GM21360 (cell line): ENCODE data around the gene EIF4E1B.

ENCODE experiments used
- ATAC-seq: cut with Tn5 transposase; IDR thresholded peaks from one replicate; pipeline ENCODE4 v1.9.1; 2021; ENCODE audit warnings: mild to moderate bottlenecking, moderate library complexity; ENCODE audit not compliant: unreplicated experiment

Gene EIF4E1B

DNA sequence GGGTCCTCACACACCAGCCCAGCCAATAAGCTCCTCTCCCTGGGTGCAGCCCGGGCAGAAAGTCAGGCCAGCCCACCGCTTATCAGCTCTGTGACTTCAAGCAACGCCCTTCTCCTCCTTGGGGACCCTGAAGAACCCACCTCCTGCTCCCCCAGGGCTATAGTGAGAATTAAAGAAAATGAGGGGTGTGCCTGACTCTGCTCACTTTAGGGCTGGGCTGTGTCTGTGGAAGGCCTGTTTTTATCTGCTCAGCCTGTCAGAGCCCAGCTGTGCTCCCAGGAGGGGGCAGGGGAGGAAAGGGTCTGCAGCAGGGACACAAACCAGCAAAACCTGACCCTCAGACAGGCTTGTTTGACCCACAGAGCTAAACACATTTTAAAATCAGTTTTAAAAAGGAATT is 24.4 kb upstream of the EIF4E1B start:
- no peak for ATAC-seq

DNA sequence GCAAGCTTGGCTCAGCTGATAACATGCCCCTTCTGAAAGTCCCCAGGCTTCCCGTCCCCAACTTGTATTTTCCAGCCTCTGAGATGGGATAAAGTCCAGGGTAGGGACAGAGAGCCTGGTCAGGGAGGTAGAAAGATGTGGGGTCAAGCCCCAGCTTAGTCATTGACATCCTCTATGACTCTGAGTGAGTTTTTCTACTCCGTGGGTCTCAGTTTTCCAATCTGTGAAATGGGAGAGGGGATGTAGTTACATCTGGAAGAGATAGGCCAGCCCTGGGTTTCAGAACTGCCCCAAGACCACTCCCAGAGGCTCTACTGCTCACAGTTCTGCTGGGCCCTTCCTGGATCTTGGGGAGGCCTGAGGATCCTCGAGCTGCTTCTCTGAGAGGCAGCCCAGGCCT is 23.6 kb upstream of the EIF4E1B start:
- no peak for ATAC-seq

DNA sequence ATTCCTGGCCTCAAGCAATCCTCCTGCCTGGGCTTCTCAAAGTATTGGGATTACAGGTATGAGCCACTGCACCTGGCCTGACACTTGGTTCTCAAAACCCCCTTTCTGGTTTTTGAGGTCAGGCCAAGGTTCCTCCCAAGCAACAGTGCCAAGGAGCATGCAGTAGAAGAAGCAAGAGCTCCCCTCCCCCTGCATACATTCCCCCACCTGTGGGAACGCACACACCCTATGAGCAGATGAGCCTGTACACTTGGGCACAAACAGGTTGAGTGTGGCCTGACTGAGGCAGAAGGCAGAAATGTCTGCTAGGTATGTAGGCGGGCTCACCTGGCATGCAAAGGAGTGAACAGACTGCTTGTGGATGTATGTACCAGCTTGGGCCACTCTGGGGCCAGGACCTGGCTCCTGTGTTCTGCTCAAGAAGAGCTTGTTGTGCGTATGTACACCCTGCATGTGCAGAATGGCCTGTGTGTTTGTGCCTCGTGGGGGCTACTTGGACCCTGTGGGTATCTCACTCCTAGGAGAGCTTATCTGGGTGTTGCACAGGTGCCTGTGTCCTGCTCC is 22.3 kb upstream of the EIF4E1B start:
- ATAC-seq: no peak

DNA sequence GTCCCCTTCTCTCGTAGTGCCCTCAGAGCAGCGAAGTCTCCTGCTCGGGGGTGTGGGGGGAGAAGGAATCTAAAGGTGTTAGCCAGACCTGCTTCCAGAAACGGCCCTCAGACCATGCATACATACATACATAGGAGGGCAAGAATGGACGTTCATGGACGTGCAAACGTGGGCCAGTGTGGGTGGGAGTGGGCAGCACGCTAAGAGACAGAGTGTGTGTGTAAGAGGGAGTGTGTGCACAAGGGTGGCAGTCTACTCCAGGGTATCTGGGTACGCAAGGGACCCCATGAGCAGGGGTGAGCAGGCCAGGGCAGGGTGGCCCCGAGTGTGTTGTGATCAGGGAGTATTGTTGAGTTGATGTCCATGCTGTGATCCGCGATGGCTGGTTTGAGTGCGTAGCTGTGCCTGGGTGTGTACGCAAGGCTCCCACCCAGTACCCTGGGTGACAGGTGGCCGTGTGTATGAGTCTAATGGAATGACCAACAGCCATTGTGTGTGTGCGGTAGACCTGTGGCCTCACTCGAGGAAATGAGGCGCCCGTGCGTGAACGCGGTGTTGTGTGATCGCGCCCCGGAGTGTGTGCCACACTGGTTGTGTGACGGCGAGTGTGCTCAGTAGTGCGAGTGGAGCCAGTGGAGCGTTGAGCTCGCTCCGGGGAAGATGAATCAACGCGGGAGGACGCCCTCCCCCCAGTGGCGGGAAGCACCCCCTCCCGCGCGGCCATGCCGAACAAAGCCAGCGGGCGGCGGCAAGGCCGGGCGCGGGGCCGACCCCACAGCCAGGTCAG is 21.3 kb upstream of the EIF4E1B start:
- ATAC-seq: peak; percentile 7

DNA sequence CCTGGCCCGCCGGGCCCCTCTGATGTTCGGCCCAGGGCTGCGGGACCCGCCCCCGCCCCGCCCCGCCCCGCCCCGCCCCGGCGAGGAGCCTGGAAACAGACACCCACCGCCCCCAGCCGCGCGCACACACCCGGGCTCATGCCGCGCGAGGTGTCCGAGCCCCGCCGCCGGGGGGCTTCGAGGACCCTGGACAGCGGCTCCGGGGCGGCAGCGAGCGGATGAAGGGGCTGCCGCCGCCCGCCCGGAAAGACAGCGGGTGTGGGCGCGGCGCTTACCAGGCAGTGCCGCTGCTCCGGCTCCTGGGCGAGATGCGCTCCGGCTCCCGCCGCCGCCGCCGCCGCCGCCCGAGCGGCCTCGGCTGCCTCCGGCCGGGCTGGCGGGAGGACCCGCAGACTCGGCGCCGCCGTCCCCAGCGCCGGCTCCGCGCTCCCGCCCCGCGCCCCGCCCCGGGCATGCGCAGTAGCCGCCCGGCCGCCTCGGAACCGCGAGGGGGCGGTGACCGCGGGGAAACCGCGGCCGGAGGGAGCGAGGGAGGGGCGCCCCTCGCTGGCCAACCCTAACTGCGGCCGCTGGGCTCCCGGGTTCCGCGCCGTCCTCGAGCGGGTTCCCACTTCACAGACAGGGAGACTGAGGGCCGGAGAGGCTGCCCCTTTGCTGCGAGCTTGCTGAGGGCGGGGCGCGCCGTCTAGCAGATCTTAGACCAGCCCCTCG is 20.6 kb upstream of the EIF4E1B start, which contains the start of gene GPRIN1:
TSS of gene GPRIN1 (minus strand) at position 433 of the 711 bp plus-strand sequence. CDS start 10,322 bp downstream, outside the sequence.
- ATAC-seq: peak; percentile 75

DNA sequence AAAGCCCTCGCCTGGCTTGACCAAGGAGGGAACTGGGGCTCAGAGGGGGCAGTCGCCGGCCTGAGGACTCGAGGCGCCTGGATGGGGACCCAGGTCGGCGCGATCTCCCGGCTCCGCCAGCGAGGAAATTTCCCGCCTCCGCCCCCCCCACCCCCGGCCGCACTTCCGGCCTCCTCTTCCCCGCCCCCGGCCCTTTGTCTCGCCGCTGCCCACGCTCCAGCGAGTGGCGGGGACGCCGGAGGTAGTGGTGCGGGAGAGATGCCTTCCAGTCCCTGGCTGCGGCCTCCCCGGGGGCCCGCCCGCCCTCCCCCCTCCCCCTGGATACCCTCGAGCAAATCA is 20.1 kb upstream of the EIF4E1B start:
- no peak for ATAC-seq

DNA sequence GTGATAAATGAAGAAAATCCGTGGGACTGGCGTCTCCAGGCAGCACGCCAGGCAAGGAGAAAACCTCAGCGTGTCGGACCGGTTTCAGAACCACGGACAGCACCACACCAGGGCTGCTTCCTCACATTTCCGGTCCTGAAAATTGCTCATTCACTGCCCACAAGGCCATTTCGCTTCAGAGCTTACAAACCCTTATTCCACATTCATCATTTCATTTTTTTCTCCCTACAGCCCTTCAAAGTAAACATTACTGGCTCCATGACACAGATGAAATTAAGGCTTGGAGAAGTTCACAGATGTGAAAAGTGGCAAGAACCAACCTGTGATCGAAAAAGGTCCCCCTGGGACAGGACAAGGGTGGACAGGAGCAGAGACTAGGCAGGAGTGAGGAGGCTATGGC is 19.0 kb upstream of the EIF4E1B start:
- ATAC-seq: no peak

DNA sequence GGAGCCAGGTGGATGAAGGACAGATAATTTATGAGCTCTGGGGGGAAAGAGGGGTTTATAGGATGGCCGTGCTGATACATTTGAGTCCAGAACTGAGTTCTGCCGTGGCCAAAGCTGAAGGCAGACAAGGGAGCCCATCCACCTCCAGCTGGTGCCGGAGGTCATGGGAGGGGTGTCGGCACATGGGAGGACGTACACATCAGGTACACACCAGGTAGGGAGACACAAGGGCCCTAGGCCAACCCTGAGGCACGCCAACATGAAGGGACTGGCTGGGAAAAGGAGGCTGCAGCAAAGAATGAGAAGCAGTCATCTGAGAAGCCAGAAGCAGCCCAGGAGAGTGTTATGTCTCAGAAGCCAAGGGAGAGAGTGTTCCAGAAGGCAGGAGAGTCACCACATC is 18.5 kb upstream of the EIF4E1B start:
- ATAC-seq: no peak

DNA sequence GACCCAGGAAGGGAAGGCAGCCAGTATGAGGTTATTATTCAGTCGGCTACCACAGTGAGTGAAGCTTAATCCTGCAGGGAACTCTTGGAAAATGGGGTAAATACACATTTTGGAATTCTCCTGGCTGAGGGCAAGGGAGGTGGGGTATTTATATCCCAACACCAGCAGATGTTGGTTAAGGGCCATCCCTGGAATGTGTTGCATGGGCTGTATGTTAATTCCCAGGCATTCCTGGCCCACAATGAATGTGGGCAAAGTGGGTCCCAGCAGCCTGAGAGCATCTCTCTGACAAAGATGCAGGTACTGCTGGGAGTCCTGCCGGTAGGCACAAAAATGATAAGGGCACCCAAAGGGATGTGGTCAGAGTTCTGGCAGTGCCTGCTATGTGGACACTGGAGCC is 17.6 kb upstream of the EIF4E1B start:
- no peak for ATAC-seq

DNA sequence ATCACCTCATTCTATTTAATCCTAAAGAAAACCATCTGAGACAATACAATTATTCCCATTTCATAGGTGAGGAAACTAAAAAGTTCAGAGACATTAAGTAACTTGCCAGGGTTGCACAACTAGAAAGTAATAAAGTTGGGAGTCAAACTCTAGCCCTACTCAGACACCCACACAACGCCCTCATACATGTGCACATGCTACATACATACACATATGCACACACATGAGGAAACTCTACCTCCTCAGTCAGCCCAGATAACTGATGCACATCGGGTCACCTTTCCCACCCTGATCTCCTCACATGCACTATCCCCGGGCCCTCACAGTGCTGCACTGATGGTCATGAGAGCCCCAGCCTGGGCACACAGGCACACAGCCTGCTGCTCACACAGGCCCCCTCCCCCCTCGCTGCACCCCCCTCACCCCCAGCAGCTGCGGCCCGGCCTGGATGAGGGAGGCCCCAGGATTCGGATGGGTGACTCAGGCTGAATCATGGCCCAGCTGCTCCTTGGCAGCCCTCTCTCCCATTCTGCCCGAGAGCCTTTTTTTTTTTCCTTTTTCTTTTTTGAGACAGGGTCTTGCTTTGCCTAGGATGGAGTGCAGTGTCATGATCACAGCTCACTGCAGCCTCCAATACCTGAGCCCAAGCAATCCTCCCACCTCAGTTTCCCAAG is 15.5 kb upstream of the EIF4E1B start:
- no peak for ATAC-seq

DNA sequence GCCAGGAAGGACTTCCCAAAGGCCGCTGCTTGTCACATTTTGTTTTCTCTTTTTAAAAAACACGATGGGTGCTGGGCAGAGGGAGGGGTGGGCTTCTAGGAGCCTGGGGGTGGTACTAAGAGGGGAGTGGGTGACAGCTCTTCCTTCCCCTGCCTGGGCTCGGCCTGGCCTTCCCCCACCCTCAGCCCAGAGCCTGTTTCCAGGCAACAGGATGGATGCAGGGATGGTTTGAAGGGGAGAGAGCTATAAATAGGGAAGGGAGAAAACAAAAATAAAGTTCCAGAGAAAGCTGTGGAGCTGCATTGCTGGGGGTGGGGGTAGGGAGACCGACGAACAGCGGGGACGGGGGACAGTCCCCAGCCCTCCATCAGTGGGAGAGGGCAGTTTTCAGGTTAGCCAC is 14.0 kb upstream of the EIF4E1B start:
- ATAC-seq: no peak

DNA sequence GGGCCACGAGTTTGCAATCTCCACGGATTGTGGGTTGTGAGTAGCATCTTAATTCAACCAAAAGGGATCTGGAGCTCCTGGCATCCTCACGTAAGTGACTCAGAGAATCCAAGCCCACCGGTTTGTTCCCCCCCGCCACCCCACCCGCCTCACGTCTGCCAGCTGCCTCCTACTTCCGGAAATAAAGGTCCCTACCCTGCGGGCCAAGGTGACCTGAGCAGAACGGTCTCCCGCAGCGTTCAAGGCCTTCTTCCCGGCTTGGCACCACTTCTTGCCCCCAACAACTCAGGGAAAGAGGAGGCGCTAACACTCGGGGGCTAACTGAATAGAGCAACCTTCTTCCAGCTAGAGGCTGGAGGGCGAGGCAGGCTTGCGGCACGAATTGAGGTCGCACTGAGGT is 11.7 kb upstream of the EIF4E1B start:
- ATAC-seq: no peak

DNA sequence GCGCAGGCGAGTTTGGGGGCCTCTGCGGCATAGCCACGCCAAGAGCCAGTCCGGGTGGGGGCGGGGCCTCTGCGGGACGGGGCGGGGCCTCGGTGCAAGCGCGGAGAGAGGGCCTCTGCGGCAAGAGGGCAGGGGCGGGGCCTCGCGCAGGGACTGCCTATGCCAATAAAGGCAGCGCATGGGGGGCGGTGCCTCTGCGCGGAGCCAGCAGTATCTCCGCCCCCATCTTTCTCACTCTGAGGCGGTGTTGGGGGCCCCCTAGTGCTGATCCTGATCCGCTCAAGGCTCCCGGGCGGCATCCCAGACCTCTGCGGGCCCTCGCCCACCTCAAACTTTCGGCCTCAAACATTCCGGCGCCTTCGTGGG is 11.3 kb upstream of the EIF4E1B start:
- peak; percentile 82 for ATAC-seq

DNA sequence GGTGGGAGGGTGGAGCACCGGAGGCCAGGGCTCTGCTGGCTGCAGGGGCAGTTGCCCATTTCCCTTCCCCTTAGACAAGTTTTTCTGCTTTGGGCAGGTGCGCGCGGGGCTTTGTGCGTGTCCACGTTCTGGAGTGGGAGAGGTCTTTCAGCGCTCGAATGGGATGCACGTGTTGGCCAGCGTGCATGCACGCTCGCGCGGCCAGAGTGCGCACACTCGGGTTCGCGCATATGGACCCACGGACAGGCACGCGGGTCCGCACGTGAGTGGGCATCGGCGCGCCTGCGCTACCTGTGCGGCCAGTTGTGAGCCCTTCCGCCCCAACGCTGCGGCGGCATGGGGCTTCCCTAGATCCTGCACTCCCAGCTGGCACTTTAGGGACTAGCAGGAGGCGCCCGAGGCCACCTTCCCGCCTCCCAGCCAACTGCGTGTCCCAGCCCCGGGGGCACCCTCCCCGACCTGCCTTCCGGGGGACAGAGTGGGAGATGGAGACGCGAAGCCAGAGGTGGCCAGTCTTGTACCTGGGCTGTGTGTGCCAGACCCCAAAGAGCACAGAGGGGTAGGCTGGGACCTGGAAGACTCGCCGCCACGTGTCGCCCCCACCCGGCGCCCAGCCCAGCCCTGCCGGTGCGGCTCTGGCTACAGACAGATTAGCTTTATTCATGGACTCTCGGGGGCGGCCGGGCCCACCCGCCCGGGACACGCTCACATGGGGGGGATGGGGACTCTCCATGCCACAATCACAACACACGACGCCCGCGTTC is 10.7 kb upstream of the EIF4E1B start:
- no peak for ATAC-seq

DNA sequence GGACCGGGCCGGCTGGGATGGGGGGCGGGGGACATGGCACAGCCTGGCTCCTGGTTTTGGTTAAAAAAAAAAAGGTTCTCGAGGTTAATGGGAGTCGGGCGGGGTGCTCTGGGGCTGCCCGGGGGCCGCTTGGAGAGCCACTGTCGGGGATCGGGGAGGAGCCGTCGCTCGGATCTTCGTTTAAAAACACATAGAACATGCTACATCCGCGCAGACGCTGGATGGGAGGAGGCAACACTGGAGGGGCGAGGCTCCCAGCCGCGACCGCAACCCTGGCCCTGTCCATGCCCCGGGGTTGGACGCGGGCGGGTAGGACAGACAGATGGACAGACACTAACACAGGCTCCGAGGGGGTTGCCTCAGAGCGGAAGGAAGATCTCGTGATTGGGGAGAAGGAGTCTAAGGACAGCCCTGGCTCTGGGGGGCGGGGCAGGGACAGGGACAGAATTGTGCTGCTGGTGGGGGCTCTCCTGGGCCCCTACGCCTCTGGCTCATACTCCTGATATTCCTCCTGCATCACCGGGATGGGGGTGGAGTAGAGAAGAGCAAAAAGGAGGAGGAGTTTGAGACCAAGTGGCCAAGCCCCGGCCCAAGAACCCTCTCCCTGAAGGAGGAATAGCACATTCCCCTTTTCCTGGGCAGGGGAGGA is 10.0 kb upstream of the EIF4E1B start:
- no peak for ATAC-seq

DNA sequence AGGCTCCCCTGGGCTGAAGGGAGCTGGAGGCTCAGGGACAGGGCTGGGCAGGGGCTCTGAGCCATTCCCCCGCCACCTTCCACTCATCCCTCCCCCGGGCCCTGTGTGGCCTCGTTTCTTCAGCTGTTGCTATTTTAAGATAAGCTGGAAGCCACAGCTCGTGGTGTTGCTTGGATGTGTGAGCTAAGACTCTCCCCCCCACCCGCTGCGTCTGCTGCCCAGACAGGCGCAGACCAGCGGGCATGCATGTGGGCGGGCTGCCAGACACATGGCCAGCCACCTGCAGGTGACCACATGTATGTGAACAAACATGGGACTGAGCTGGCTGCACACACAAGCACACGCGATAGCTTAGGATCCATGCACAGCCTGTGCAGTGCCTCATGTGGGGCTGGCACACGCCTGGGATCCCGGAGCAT is 8.8 kb upstream of the EIF4E1B start:
- no peak for ATAC-seq

DNA sequence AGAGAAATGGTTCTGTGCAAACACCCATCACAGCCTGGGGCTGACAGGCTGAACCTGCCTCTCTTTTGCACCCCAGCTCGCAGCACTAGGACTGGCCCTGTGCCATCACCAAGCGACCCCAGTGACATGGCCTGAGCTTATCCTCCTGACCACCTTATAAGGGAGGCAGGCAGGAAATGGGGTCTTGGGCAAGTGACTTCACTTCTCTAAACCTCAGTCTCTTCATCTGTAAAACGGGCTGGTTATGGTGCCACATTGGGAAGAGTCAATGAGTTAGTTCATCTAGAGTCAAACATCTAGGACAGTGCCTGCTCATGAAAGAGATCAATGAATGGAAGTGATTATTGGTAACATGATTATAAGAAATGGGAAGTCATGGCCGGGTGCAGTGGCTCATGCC is 6.3 kb upstream of the EIF4E1B start:
- no peak for ATAC-seq

DNA sequence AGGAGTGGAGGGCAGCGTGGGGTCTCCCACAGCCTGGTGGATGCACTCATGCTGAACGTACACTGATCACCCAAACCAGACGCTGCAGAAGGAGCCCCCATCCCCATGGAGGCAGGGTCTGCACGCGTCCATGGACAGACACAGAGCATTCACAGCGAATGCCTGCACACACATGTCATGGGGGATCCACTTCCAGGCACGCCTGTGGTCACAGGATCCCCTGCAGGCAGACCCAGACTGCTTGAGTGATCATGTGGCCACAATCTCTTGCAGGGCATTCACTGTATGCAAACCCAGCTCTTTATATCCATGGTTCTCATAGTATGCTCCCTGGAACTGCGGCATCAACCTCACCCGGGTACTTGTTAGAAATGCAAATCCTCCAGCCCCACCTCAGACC is 5.5 kb upstream of the EIF4E1B start:
- no peak for ATAC-seq

DNA sequence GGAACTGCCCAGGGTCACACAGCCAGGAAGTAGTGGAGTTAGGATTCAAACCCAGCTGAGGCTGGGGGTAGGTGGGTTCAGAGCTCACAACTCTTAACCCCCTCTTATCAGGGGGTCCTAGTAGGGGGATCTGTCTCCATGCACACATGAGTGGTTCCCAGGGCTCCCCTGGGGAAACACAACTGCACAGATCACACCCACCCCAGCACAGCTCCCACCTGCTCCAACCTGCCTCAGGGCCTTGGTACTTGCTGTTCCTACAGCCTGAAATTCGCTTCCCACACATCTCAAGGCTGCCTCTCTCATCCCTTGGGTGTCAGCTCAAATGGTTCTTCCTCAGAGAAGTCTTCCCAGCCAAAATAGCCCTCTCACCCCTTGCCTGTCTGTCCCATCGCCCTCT is 5.0 kb upstream of the EIF4E1B start:
- no peak for ATAC-seq
